Vagina (tissue), 2 donors: ENCODE measurements around the gene TMC7.

Experiments used
- CTCF ChIP-seq, 3 experiments: fragments of 450-650 bp in 2 of 3; fragments of 200-600 bp in 1 of 3; sonication (generic) in 1 of 3; IDR thresholded peaks; one replicate each; pipeline ENCODE4 v1.5.1; 2017 to 2019; ENCODE audit warnings: antibody characterized with exemption in 3 of 3, mild to moderate bottlenecking in 2 of 3, moderate library complexity in 2 of 3
- POLR2A ChIP-seq, 2 donors: fragments of 450-650 bp; IDR thresholded peaks; one replicate each; pipeline ENCODE4 v1.6.1; 2017; ENCODE audit warnings: antibody characterized with exemption in 2 of 2, mild to moderate bottlenecking in 2 of 2, moderate library complexity in 2 of 2
- POLR2AphosphoS5 ChIP-seq, 2 donors: sonication (generic); formaldehyde crosslinking; IDR thresholded peaks; one replicate each; pipeline ENCODE4 v1.9.0; 2017; ENCODE audit warnings: antibody characterized with exemption in 2 of 2, mild to moderate bottlenecking in 2 of 2, low read depth in 1 of 2; ENCODE audit not compliant: insufficient read depth in 1 of 2

GRCh38 chr16:19077879-19078278 lies 94.1 kb downstream of the TMC7 start:
- no peak for TF ChIP-seq CTCF (IDR thresholded peaks at IDR 0.05)
- no peak for TF ChIP-seq POLR2A (IDR thresholded peaks at IDR 0.05)
- no peak for TF ChIP-seq POLR2AphosphoS5 (IDR thresholded peaks at IDR 0.05; ENCODE audit: insufficient read depth in 1 of 2, low read depth in 1 of 2)
